Fibroblast of lung (primary cell): ENCODE data around the gene ZNF410. TPM values are rescaled to one million over a fixed set of nuclear protein-coding genes. Genes with fewer than 3 reads are reported as not detected.

Experiments
- DNase-seq, 2 donors: peaks; one replicate each; pipeline versions ENCODE4 v3.0.0 to v3.0.0-alpha.2; 2010; ENCODE audit warnings: low read depth in 2 of 2
- H2AFZ ChIP-seq: 2 replicates; pipeline ENCODE4 v1.5.1; 2012; ENCODE audit warnings: low read length, control low read depth, inconsistent platforms
- H3K27ac ChIP-seq: 2 replicates; pipeline ENCODE4 v1.5.1; 2011; ENCODE audit warnings: low read length, control low read depth; ENCODE audit not compliant: insufficient read depth
- H3K27me3 ChIP-seq: 2 replicates; pipeline ENCODE4 v1.5.1; 2011; ENCODE audit warnings: mild to moderate bottlenecking, low read length; ENCODE audit not compliant: control insufficient read depth, insufficient read depth
- H3K36me3 ChIP-seq: 2 replicates; pipeline ENCODE4 v1.5.1; 2011; ENCODE audit warnings: low read length; ENCODE audit not compliant: control insufficient read depth, insufficient read depth
- H3K4me1 ChIP-seq: 2 replicates; pipeline ENCODE4 v1.5.1; 2011; ENCODE audit warnings: low read length; ENCODE audit not compliant: control insufficient read depth, insufficient read depth; ENCODE audit errors: extremely low read depth
- H3K4me2 ChIP-seq: 2 replicates; pipeline ENCODE4 v1.5.1; 2011; ENCODE audit warnings: low read length, control low read depth; ENCODE audit not compliant: insufficient read depth; ENCODE audit errors: extremely low read depth
- H3K4me3 ChIP-seq, 4 experiments: fragments of 200-600 bp in 1 of 4; sonication (generic) in 1 of 4; replicated peaks in 1 of 4; 2 replicates each; pipeline ENCODE4 v1.5.1; 2011 to 2016; ENCODE audit warnings: low read length in 4 of 4, low read depth in 3 of 4, mild to moderate bottlenecking in 3 of 4, control low read depth in 2 of 4, inconsistent platforms in 1 of 4, mixed read lengths in 1 of 4; ENCODE audit not compliant: insufficient read depth in 1 of 4; ENCODE audit errors: control extremely low read depth in 1 of 4
- H3K79me2 ChIP-seq: 2 replicates; pipeline ENCODE4 v1.5.1; 2012; ENCODE audit warnings: mild to moderate bottlenecking, low read length, inconsistent platforms; ENCODE audit not compliant: control insufficient read depth, insufficient read depth
- H3K9ac ChIP-seq: 2 replicates; pipeline ENCODE4 v1.5.1; 2011; ENCODE audit warnings: mild to moderate bottlenecking, low read length, control low read depth; ENCODE audit not compliant: insufficient read depth
- H3K9me3 ChIP-seq: 2 replicates; pipeline ENCODE4 v1.5.1; 2012; ENCODE audit warnings: low read depth, low read length; ENCODE audit not compliant: control insufficient read depth, insufficient read depth
- H4K20me1 ChIP-seq: 2 replicates; pipeline ENCODE4 v1.5.1; 2011; ENCODE audit warnings: low read length; ENCODE audit not compliant: control insufficient read depth, insufficient read depth; ENCODE audit errors: extremely low read depth
- EZH2 ChIP-seq: IDR thresholded peaks from 2 replicates; pipeline ENCODE4 v1.5.1; 2012; ENCODE audit warnings: low read length, control low read depth, mild to moderate bottlenecking; ENCODE audit errors: missing control alignments
- polyA plus RNA-seq, 2 donors: library from polyadenylated mRNA; depleted of rRNA in 1 of 2; stranded (reverse) in 1 of 2; unstranded in 1 of 2; fragments of >200 nt; gene quantifications; 2 replicates each; pipeline ENCODE4 v1.2.1, GENCODE V29; 2011 to 2012; ENCODE audit warnings: missing spikeins in 1 of 2
- total RNA-seq: library from RNA; depleted of rRNA; stranded (reverse); fragments of >200 nt; gene quantifications from 2 replicates; pipeline ENCODE4 v1.2.1, GENCODE V29; 2014
- TF ChIP-seq, protein P1 (sequence below), 2 donors: IDR thresholded peaks in 1 of 2; conservative IDR thresholded peaks in 1 of 2; 1 replicate in 1 of 2; 2 replicates in 1 of 2; pipeline ENCODE4 v1.5.1; 2011 to 2012; ENCODE audit warnings: low read length in 2 of 2, control low read depth in 1 of 2, inconsistent platforms in 1 of 2, low read depth in 1 of 2, mild to moderate bottlenecking in 1 of 2

The ZNF410 gene
- total and polyA plus RNA-seq, 2 donors (not counting 1 experiment from before 2014, with no cell fraction given), result 46.5 to 80.4 TPM

DNA sequence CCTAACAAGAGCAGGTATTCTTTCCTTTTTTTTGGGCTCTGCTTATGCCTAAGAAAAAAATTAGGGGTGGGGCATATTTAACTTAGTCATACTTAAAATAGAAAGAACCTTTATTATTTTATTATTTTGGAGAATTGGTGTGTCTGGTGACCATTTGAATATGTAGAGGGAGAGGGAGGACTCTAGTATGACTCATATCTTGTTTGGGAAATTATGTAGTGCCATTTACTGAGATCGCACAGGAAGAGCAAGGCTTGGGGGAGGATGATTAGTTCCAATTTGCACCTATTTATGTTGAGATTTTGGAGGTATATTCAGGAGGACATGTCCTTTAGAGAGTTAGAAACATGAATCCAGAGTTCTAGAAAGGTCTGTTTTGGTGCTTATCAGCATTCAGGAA is 9.9 kb downstream of the ZNF410 start:
- Histone ChIP-seq H2AFZ (no peak overlapping the region), H3K27me3 (no peaks in the 10 kb centered on the region), H3K79me2 (peaks cover 20% of the 10 kb centered on the region), H3K9ac (no peak overlapping the region), H4K20me1 (no peaks in the 10 kb centered on the region), H3K4me1 (peaks cover 3% of the 10 kb centered on the region), H3K4me2 (no peak overlapping the region), H3K27ac (peak overlapping the region; percentile 5), H3K4me3 (no peak overlapping the region), H3K36me3 (peaks cover 14% of the 10 kb centered on the region), H3K9me3 (no peaks in the 10 kb centered on the region)
- DNase-seq, result peak in 1 of 2 donors; percentile 20
- TF ChIP-seq EZH2, result no peak
- TF ChIP-seq, protein P1, sequence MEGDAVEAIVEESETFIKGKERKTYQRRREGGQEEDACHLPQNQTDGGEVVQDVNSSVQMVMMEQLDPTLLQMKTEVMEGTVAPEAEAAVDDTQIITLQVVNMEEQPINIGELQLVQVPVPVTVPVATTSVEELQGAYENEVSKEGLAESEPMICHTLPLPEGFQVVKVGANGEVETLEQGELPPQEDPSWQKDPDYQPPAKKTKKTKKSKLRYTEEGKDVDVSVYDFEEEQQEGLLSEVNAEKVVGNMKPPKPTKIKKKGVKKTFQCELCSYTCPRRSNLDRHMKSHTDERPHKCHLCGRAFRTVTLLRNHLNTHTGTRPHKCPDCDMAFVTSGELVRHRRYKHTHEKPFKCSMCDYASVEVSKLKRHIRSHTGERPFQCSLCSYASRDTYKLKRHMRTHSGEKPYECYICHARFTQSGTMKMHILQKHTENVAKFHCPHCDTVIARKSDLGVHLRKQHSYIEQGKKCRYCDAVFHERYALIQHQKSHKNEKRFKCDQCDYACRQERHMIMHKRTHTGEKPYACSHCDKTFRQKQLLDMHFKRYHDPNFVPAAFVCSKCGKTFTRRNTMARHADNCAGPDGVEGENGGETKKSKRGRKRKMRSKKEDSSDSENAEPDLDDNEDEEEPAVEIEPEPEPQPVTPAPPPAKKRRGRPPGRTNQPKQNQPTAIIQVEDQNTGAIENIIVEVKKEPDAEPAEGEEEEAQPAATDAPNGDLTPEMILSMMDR (conservative IDR thresholded peaks at IDR 0.05 in 1 of 2, IDR thresholded peaks at IDR 0.05 in 1 of 2; ENCODE audit: low read depth in 1 of 2, low read length in 2 of 2), result no peak

DNA sequence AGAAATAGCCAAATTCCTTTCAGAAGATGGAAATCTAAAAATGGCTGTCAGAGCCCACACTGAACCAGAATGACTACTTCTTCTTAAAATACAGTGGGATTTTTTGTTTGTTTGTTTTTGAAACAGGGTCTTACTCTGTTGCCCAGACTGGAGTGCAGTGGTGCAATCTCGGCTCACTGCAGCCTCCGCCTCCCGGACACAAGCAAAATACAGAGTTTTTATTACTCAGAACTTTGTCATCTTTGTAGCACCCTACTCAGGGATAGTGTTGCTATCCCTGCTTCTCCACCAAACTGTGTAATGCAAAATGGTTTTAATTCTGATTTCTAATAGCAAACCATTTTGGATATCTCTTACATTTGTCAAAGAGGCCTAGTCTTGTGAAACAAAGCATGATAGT is 16.4 kb downstream of the ZNF410 start:
- DNase-seq, result no peak
- no peaks in the 10 kb centered on the region for H3K4me1 ChIP-seq
- H3K4me3 ChIP-seq, result no peak overlapping the region
- peaks cover 17% of the 10 kb centered on the region for H3K36me3 ChIP-seq
- no peaks in the 10 kb centered on the region for H3K9me3 ChIP-seq
- H3K4me2 ChIP-seq, result no peak overlapping the region
- no peak overlapping the region for H2AFZ ChIP-seq
- H3K79me2 ChIP-seq, result peaks cover 2% of the 10 kb centered on the region
- H3K9ac ChIP-seq, result no peak overlapping the region
- no peak overlapping the region for H3K27ac ChIP-seq
- no peak for TF ChIP-seq EZH2
- TF ChIP-seq, protein P1 (conservative IDR thresholded peaks at IDR 0.05 in 1 of 2, IDR thresholded peaks at IDR 0.05 in 1 of 2; ENCODE audit: low read depth in 1 of 2, low read length in 2 of 2), result no peak
- no peaks in the 10 kb centered on the region for H3K27me3 ChIP-seq
- no peaks in the 10 kb centered on the region for H4K20me1 ChIP-seq

DNA sequence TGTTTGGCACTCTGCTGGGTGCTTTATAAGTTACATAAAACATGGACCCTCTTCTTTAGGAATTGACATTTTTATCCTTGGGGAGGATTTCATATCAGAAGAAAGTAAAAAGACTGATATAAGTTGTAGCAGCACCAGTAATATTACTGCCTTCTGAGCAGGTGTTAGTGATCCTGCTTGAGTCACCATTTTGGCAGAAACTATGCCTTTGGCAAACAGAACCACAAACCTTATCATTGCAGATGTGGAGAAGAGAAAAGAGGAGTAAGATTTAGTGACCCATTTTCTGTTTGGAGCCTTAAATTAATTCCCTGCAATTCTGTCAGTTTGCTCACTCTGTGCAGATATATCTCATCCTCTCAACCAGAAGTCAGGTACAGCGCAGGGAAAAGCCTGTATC is 23.0 kb downstream of the ZNF410 start:
- no peaks in the 10 kb centered on the region for H3K79me2 ChIP-seq
- no peak overlapping the region for H3K4me2 ChIP-seq
- H3K36me3 ChIP-seq, result peaks cover 16% of the 10 kb centered on the region
- H3K4me3 ChIP-seq, result no peak overlapping the region
- H4K20me1 ChIP-seq, result no peaks in the 10 kb centered on the region
- no peak overlapping the region for H3K9ac ChIP-seq
- H3K27ac ChIP-seq, result no peak overlapping the region
- no peaks in the 10 kb centered on the region for H3K27me3 ChIP-seq
- no peak overlapping the region for H2AFZ ChIP-seq
- no peaks in the 10 kb centered on the region for H3K4me1 ChIP-seq
- no peaks in the 10 kb centered on the region for H3K9me3 ChIP-seq
- TF ChIP-seq, protein P1 (conservative IDR thresholded peaks at IDR 0.05 in 1 of 2, IDR thresholded peaks at IDR 0.05 in 1 of 2; ENCODE audit: low read depth in 1 of 2, low read length in 2 of 2), result no peak
- no peak for TF ChIP-seq EZH2
- peak in 1 of 2 donors; percentile 49 for DNase-seq
